ENCODE data around the gene HFE. TPM values are rescaled to one million over a fixed set of nuclear protein-coding genes. Genes with fewer than 3 reads are reported as not detected.

The HFE gene
- total and polyA plus RNA-seq, 2 of the 13 experiments (the other 11 are each of a cell fraction or from before 2014, with no cell fraction given), result 3.7 to 6.3 TPM

- TF ChIP-seq NR2C2 (CRISPR knock-in tag; IDR thresholded peaks at IDR 0.05; ENCODE audit: borderline replicate concordance) (0 out of 2 replicates have a peak, but pooled peaks have one; percentile 9), ZNF841 (CRISPR knock-in tag; IDR thresholded peaks at IDR 0.05; ENCODE audit: borderline replicate concordance) (no peak), FOXM1 (CRISPR knock-in tag; IDR thresholded peaks at IDR 0.05) (no peak), HINFP (CRISPR knock-in tag; IDR thresholded peaks at IDR 0.05; ENCODE audit: low read depth) (peak; percentile 91; the same call in 1 of the 2 replicates), SP140L (CRISPR knock-in tag; IDR thresholded peaks at IDR 0.05; ENCODE audit: borderline replicate concordance) (no peak), ZNF772 (CRISPR knock-in tag; IDR thresholded peaks at IDR 0.05) (no peak), NCOR1 (IDR thresholded peaks at IDR 0.05; ENCODE audit: borderline replicate concordance, low read length) (no peak; the same call in 1 of the 2 replicates), ZNF839 (CRISPR knock-in tag; IDR thresholded peaks at IDR 0.05; ENCODE audit: borderline replicate concordance) (no peak), NRL (CRISPR knock-in tag; IDR thresholded peaks at IDR 0.05; ENCODE audit: borderline replicate concordance) (no peak), PBX3 (CRISPR knock-in tag; IDR thresholded peaks at IDR 0.05; ENCODE audit: borderline replicate concordance) (no peak; the same call in 1 of the 2 replicates), RFX5 (IDR thresholded peaks at IDR 0.05; ENCODE audit: low read depth, low read length) (peak; percentile 76; the same call in 1 of the 2 replicates), SKIL (CRISPR knock-in tag; IDR thresholded peaks at IDR 0.05; ENCODE audit: borderline replicate concordance) (no peak), ZNF816 (CRISPR knock-in tag; IDR thresholded peaks at IDR 0.05; ENCODE audit: borderline replicate concordance) (no peak; the same call in 1 of the 2 replicates), BORCS8-MEF2B (CRISPR knock-in tag; IDR thresholded peaks at IDR 0.05) (no peak), ZNF34 (CRISPR knock-in tag; IDR thresholded peaks at IDR 0.05; ENCODE audit: borderline replicate concordance) (no peak; the same call in 1 of the 2 replicates), ZNF431 (CRISPR knock-in tag; IDR thresholded peaks at IDR 0.05; ENCODE audit: borderline replicate concordance, low read depth) (no peak), ARNTL (CRISPR knock-in tag; IDR thresholded peaks at IDR 0.05) (no peak), PITX1 (CRISPR knock-in tag; IDR thresholded peaks at IDR 0.05) (no peak), PCBP2 (optimal IDR thresholded peaks at IDR 0.05; ENCODE audit: low read depth, low read length, poor library complexity, severe bottlenecking) (no peak), XRCC5 (optimal IDR thresholded peaks at IDR 0.05; ENCODE audit: low read length) (no peak), IRF9 (CRISPR knock-in tag; IDR thresholded peaks at IDR 0.05; ENCODE audit: borderline replicate concordance) (no peak; the same call in 1 of the 2 replicates)
These were observed 43.7 kb upstream of the HFE start (continued) for GRCh38 chr6:26043384-26044139.
